ENCODE data around the gene AUTS2.
A peak's percentile ranks its signal among the peaks of the same experiment; 100 is the strongest.

The AUTS2 gene

GRCh38 chr7:70673778-70674570 lies 1075.7 kb downstream of the AUTS2 start:
- no peak for DNase-seq (ENCODE audit: low read depth in 2 of 2)
- TF ChIP-seq CTCF (IDR thresholded peaks at IDR 0.05; ENCODE audit: low read depth, low read length): no peak
- no peak overlapping the region for H3K4me3 ChIP-seq (replicated peaks in 1 of 2; ENCODE audit: low read depth in 2 of 2, low read length in 2 of 2)

- no peak overlapping the region for H3K4me3 ChIP-seq (replicated peaks in 1 of 2; ENCODE audit: low read depth in 2 of 2, low read length in 2 of 2)
- no peak for DNase-seq (ENCODE audit: low read depth in 2 of 2)
- no peak for TF ChIP-seq CTCF (IDR thresholded peaks at IDR 0.05; ENCODE audit: low read depth, low read length)
Measured at GRCh38 chr7:70674571-70675010, 1076.3 kb downstream of the AUTS2 start.

- DNase-seq (ENCODE audit: low read depth in 2 of 2): no peak
- no peak for TF ChIP-seq CTCF (IDR thresholded peaks at IDR 0.05; ENCODE audit: low read depth, low read length)
- H3K4me3 ChIP-seq (replicated peaks in 1 of 2; ENCODE audit: low read depth in 2 of 2, low read length in 2 of 2): no peak overlapping the region
Measured at GRCh38 chr7:70676243-70676642, 1078.0 kb downstream of the AUTS2 start.

- peak in 1 of 2 donors; percentile 5 for DNase-seq (ENCODE audit: low read depth in 2 of 2)
- no peak overlapping the region for H3K4me3 ChIP-seq (replicated peaks in 1 of 2; ENCODE audit: low read depth in 2 of 2, low read length in 2 of 2)
- no peak for TF ChIP-seq CTCF (IDR thresholded peaks at IDR 0.05; ENCODE audit: low read depth, low read length)
Measured at GRCh38 chr7:70678621-70679251, 1080.5 kb downstream of the AUTS2 start.

GRCh38 chr7:70679661-70680060 lies 1081.4 kb downstream of the AUTS2 start:
- no peak overlapping the region for H3K4me3 ChIP-seq (replicated peaks in 1 of 2; ENCODE audit: low read depth in 2 of 2, low read length in 2 of 2)
- TF ChIP-seq CTCF (IDR thresholded peaks at IDR 0.05; ENCODE audit: low read depth, low read length): no peak
- DNase-seq (ENCODE audit: low read depth in 2 of 2): no peak

- TF ChIP-seq CTCF (IDR thresholded peaks at IDR 0.05; ENCODE audit: low read depth, low read length): no peak
- H3K4me3 ChIP-seq (replicated peaks in 1 of 2; ENCODE audit: low read depth in 2 of 2, low read length in 2 of 2): no peak overlapping the region
- no peak for DNase-seq (ENCODE audit: low read depth in 2 of 2)
Measured at GRCh38 chr7:70680306-70680705, 1082.0 kb downstream of the AUTS2 start.
